Measurements from ENCODE around the gene ITGAV.

The ITGAV gene

GRCh38 chr2:186664385-186665043 lies 74.7 kb downstream of the ITGAV start:
- DNase-seq (ENCODE audit: low read depth, low spot score) = no peak

- no peak for DNase-seq (ENCODE audit: low read depth, low spot score)
Observed at GRCh38 chr2:186669146-186669545, 79.3 kb downstream of the ITGAV start.

- no peak for DNase-seq (ENCODE audit: low read depth, low spot score)
Observed at GRCh38 chr2:186670831-186671230, 81.0 kb downstream of the ITGAV start.

GRCh38 chr2:186675380-186675779 lies 85.5 kb downstream of the ITGAV start:
- no peak for DNase-seq (ENCODE audit: low read depth, low spot score)

GRCh38 chr2:186683341-186683740 lies 93.5 kb downstream of the ITGAV start:
- no peak for DNase-seq (ENCODE audit: low read depth, low spot score)

- DNase-seq (ENCODE audit: low read depth, low spot score) = no peak
Observed at GRCh38 chr2:186687807-186688211, 98.0 kb downstream of the ITGAV start.

GRCh38 chr2:186688813-186689212 lies 99.0 kb downstream of the ITGAV start:
- DNase-seq (ENCODE audit: low read depth, low spot score) = no peak

- DNase-seq (ENCODE audit: low read depth, low spot score) = no peak
Observed at GRCh38 chr2:186690786-186691185, 100.9 kb downstream of the ITGAV start.

GRCh38 chr2:186691231-186691630 lies 101.4 kb downstream of the ITGAV start:
- no peak for DNase-seq (ENCODE audit: low read depth, low spot score)

- DNase-seq (ENCODE audit: low read depth, low spot score) = no peak
Observed at GRCh38 chr2:186691900-186692299, 102.0 kb downstream of the ITGAV start.

- no peak for DNase-seq (ENCODE audit: low read depth, low spot score)
Observed at GRCh38 chr2:186693446-186693832, 103.6 kb downstream of the ITGAV start.

GRCh38 chr2:186695081-186695756 lies 105.4 kb downstream of the ITGAV start:
- no peak for DNase-seq (ENCODE audit: low read depth, low spot score)

GRCh38 chr2:186696290-186696689 lies 106.4 kb downstream of the ITGAV start:
- DNase-seq (ENCODE audit: low read depth, low spot score) = no peak

- DNase-seq (ENCODE audit: low read depth, low spot score) = no peak
Observed at GRCh38 chr2:186696804-186697203, 106.9 kb downstream of the ITGAV start.

- no peak for DNase-seq (ENCODE audit: low read depth, low spot score)
Observed at GRCh38 chr2:186697536-186697935, 107.7 kb downstream of the ITGAV start.

- DNase-seq (ENCODE audit: low read depth, low spot score) = no peak
Observed at GRCh38 chr2:186699742-186700141, 109.9 kb downstream of the ITGAV start.

GRCh38 chr2:186702006-186702405 lies 112.2 kb downstream of the ITGAV start:
- DNase-seq (ENCODE audit: low read depth, low spot score) = no peak

GRCh38 chr2:186702501-186702900 lies 112.6 kb downstream of the ITGAV start:
- no peak for DNase-seq (ENCODE audit: low read depth, low spot score)

GRCh38 chr2:186704897-186705296 lies 115.0 kb downstream of the ITGAV start:
- no peak for DNase-seq (ENCODE audit: low read depth, low spot score)

GRCh38 chr2:186709529-186710450 lies 119.9 kb downstream of the ITGAV start:
- no peak for DNase-seq (ENCODE audit: low read depth, low spot score)

- no peak for DNase-seq (ENCODE audit: low read depth, low spot score)
Observed at GRCh38 chr2:186713691-186714090, 123.8 kb downstream of the ITGAV start.

GRCh38 chr2:186714611-186715010 lies 124.8 kb downstream of the ITGAV start:
- DNase-seq (ENCODE audit: low read depth, low spot score) = no peak
